HAP-1 (cell line): ENCODE data around the gene CXCR5.
A peak's percentile ranks its signal among the peaks of the same experiment; 100 is the strongest.

Source experiments
- DNase-seq, 2 experiments: peaks; one replicate each; pipeline ENCODE4 v3.0.0-alpha.2; 2016 to 2020; ENCODE audit warnings: low spot score in 2 of 2
- H3K27me3 ChIP-seq: fragments of 250-450 bp; sonication (Bioruptor Pico); 2 replicates; pipeline ENCODE4 v1.5.1; 2020; ENCODE audit warnings: low read depth, mild to moderate bottlenecking, moderate library complexity
- H3K36me3 ChIP-seq: fragments of 250-450 bp; sonication (Bioruptor Pico); replicated peaks from 2 replicates; pipeline ENCODE4 v1.5.1; 2020; ENCODE audit warnings: mild to moderate bottlenecking
- H3K4me1 ChIP-seq: fragments of 250-450 bp; sonication (Bioruptor Pico); 2 replicates; pipeline ENCODE4 v1.5.1; 2020; ENCODE audit warnings: mild to moderate bottlenecking
- H3K4me3 ChIP-seq: fragments of 250-450 bp; sonication (Bioruptor Pico); 2 replicates; pipeline ENCODE4 v1.5.1; 2020; ENCODE audit warnings: mild to moderate bottlenecking, moderate library complexity
- H3K9me3 ChIP-seq: fragments of 250-450 bp; sonication (Bioruptor Pico); 2 replicates; pipeline ENCODE4 v1.5.1; 2020; ENCODE audit warnings: mild to moderate bottlenecking, moderate library complexity
- in situ Hi-C: fragments of 300-500 bp; cut with MboI; formaldehyde crosslinking; loops from 3 replicates; pipeline ENCODE4 v1.14.3; 2020; ENCODE audit warnings: low sequenced_read_pairs, inconsistent platforms, mixed read lengths

Gene CXCR5

GRCh38 chr11:118908901-118909618, 25.4 kb downstream of the CXCR5 start:
- no peak overlapping the region; the same call in 1 of the 2 replicates for H3K4me3 ChIP-seq
- H3K27me3 ChIP-seq: no peaks in the 10 kb centered on the region
- in situ Hi-C loops: loop anchor here (5.0 kb wide), 1 partner anchor 48 kb away; the partner anchor contains the start of gene UPK2
- H3K4me1 ChIP-seq: peaks cover 32% of the 10 kb centered on the region
- H3K36me3 ChIP-seq: peaks cover 9% of the 10 kb centered on the region; the same call in 1 of the 2 replicates
- peak; percentile 67 to 85 for DNase-seq
- no peaks in the 10 kb centered on the region for H3K9me3 ChIP-seq

- peaks cover 32% of the 10 kb centered on the region for H3K4me1 ChIP-seq
- no peak overlapping the region; the same call in 1 of the 2 replicates for H3K4me3 ChIP-seq
- in situ Hi-C loops: loop anchor here (5.0 kb wide), 1 partner anchor 48 kb away; the partner anchor contains the start of gene UPK2
- peak in 1 of 2 experiments; percentile 32 for DNase-seq
- no peaks in the 10 kb centered on the region for H3K9me3 ChIP-seq
- no peaks in the 10 kb centered on the region for H3K27me3 ChIP-seq
- H3K36me3 ChIP-seq: peaks cover 9% of the 10 kb centered on the region; the same call in 1 of the 2 replicates
Measured at GRCh38 chr11:118909619-118910308, 26.1 kb downstream of the CXCR5 start.

GRCh38 chr11:118910309-118911112, 26.8 kb downstream of the CXCR5 start:
- H3K27me3 ChIP-seq: no peaks in the 10 kb centered on the region
- H3K36me3 ChIP-seq: peaks cover 9% of the 10 kb centered on the region; the same call in 1 of the 2 replicates
- DNase-seq: peak; percentile 57 to 78
- H3K4me3 ChIP-seq: no peak overlapping the region
- in situ Hi-C loops: no loop called here
- H3K9me3 ChIP-seq: no peaks in the 10 kb centered on the region
- peaks cover 32% of the 10 kb centered on the region for H3K4me1 ChIP-seq

- H3K9me3 ChIP-seq: no peaks in the 10 kb centered on the region
- in situ Hi-C loops: no loop called here
- peaks cover 32% of the 10 kb centered on the region for H3K4me1 ChIP-seq
- H3K36me3 ChIP-seq: peaks cover 9% of the 10 kb centered on the region; the same call in 1 of the 2 replicates
- H3K4me3 ChIP-seq: no peak overlapping the region
- no peaks in the 10 kb centered on the region for H3K27me3 ChIP-seq
- DNase-seq: peak in 1 of 2 experiments; percentile 56
Measured at GRCh38 chr11:118911113-118911879, 27.6 kb downstream of the CXCR5 start.

GRCh38 chr11:118911880-118912741, 28.4 kb downstream of the CXCR5 start:
- Histone ChIP-seq H3K4me3 (no peak overlapping the region), H3K27me3 (no peaks in the 10 kb centered on the region), H3K4me1 (peaks cover 35% of the 10 kb centered on the region), H3K36me3 (peaks cover 4% of the 10 kb centered on the region; the same call in 1 of the 2 replicates), H3K9me3 (no peaks in the 10 kb centered on the region)
- in situ Hi-C loops: no loop called here
- peak; percentile 38 to 83 for DNase-seq

GRCh38 chr11:118912742-118913410, 29.2 kb downstream of the CXCR5 start:
- no peaks in the 10 kb centered on the region for H3K27me3 ChIP-seq

DNA sequence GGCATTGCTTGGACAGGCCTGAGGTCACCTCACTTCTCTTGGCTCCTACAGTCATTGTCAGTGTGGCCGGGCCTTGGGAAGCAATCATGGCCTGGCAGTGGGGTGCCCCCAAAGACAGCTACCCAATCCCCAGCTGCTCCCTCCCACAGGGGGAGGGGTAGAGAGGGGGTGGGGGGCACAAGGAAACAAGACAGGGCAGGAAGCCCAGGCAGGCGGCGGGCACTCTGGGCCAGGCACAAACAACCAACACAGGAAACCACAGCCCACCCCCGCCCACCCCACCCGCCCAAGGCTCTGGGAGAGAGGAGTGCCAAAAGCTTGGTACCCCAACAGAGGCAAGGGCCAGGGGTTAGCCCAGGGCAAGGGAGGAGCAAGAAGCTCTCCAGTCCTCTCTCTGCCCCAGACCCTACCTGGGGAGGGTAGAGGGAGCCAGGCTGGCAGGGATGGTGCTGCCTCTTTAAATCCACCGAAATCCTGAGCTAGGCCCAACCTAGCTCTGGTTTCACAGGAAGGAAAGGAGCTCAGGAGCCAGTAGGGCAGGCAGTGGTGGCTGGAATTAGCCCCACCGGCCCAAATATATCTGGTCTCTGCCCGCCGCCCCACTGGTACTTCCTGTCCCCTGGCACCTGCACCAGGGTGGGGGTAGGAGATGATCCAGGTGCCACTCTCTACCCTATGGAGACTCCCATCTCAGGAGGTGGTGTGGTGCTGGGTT, 29.9 kb downstream of the CXCR5 start:
- Histone ChIP-seq H3K4me1 (peaks cover 39% of the 10 kb centered on the region), H3K4me3 (no peak overlapping the region), H3K9me3 (no peaks in the 10 kb centered on the region), H3K27me3 (no peaks in the 10 kb centered on the region), H3K36me3 (no peaks in the 10 kb centered on the region)
- DNase-seq: no peak
- in situ Hi-C loops: no loop called here

More at GRCh38 chr11:118912742-118913410, 29.2 kb downstream of the CXCR5 start:
- no peaks in the 10 kb centered on the region for H3K36me3 ChIP-seq
- in situ Hi-C loops: no loop called here
- no peak overlapping the region for H3K4me3 ChIP-seq
- no peaks in the 10 kb centered on the region for H3K9me3 ChIP-seq
- no peak for DNase-seq
- H3K4me1 ChIP-seq: peaks cover 35% of the 10 kb centered on the region

GRCh38 chr11:118914178-118914918, 30.7 kb downstream of the CXCR5 start:
- in situ Hi-C loops: no loop called here
- Histone ChIP-seq H3K4me3 (no peak overlapping the region), H3K27me3 (no peaks in the 10 kb centered on the region), H3K4me1 (peaks cover 41% of the 10 kb centered on the region), H3K9me3 (no peaks in the 10 kb centered on the region), H3K36me3 (no peaks in the 10 kb centered on the region)
- DNase-seq: no peak

- Histone ChIP-seq H3K4me3 (no peak overlapping the region), H3K27me3 (no peaks in the 10 kb centered on the region), H3K36me3 (no peaks in the 10 kb centered on the region), H3K9me3 (no peaks in the 10 kb centered on the region), H3K4me1 (peaks cover 41% of the 10 kb centered on the region)
- no peak for DNase-seq
- in situ Hi-C loops: no loop called here
Measured at GRCh38 chr11:118914987-118915386, 31.3 kb downstream of the CXCR5 start.

DNA sequence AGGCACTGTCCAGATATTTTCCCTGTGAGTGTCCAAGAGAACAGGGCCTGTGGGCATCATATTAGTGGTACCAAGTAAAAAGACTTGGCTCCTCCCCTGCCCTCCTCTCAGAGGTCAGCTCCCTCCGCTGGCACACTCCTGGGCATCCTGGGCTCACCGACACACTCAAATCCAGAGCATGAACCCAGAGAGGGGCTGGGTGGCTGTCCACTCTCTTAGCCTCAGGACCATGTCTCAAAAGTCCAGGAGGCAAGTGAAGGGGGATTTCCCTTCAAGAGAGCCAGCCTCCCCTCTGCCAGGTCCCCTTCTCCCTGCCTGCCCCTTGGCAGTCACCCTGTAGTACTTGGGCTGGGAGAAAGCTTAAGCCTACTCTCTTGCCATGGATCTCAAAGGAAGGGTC, 31.7 kb downstream of the CXCR5 start:
- no peak overlapping the region for H3K4me3 ChIP-seq
- no peaks in the 10 kb centered on the region for H3K9me3 ChIP-seq
- no peak for DNase-seq

More for the DNA sequence above, 31.7 kb downstream of the CXCR5 start:
- Histone ChIP-seq H3K27me3 (no peaks in the 10 kb centered on the region), H3K36me3 (no peaks in the 10 kb centered on the region), H3K4me1 (peaks cover 43% of the 10 kb centered on the region)
- in situ Hi-C loops: no loop called here
